A673 (cell line): ENCODE data around the gene ECEL1. TPM values are rescaled to one million over a fixed set of nuclear protein-coding genes. Genes with fewer than 3 reads are reported as not detected.
"Not testable (repeated sequence)": the region's sequence is repeated elsewhere in the genome, so short reads cannot be mapped to it uniquely, and the experiment has no call there.

ENCODE experiments used
- BruUV-seq: library from RNA; stranded (reverse); fragments of 400-500 nt; replicated peaks from 2 replicates; lab custom pipeline; 2021; lab: Mats Ljungman, UMichigan
- CTCF ChIA-PET: fragments of 300-600 bp; sonication (Branson Sonifier 250); formaldehyde crosslinking; loops from one replicate; lab custom pipeline; 2022; ENCODE audit warnings: antibody characterized with exemption; lab: Charles Lee
- POLR2A ChIA-PET: fragments of 300-600 bp; sonication (Branson Sonifier 250); formaldehyde crosslinking; loops from one replicate; lab custom pipeline; 2022; ENCODE audit warnings: antibody characterized with exemption; ENCODE audit not compliant: low non-redundant PET; lab: Charles Lee
- DNase-seq: peaks from one replicate; pipeline ENCODE4 v3.0.0-alpha.2; 2015; ENCODE audit warnings: low spot score
- H3K27ac ChIP-seq: fragments of 200-600 bp; sonication (generic); 2 replicates; pipeline ENCODE4 v1.5.1; 2016; ENCODE audit warnings: mixed run types, low read depth, mild to moderate bottlenecking, mixed read lengths, antibody characterized with exemption, low read length; ENCODE audit not compliant: poor library complexity, severe bottlenecking
- H3K27me3 ChIP-seq: fragments of 200-600 bp; sonication (generic); replicated peaks from 2 replicates; pipeline ENCODE4 v1.6.1; 2017; ENCODE audit warnings: mixed run types, low read depth, mild to moderate bottlenecking, mixed read lengths, antibody characterized with exemption, low read length; ENCODE audit not compliant: insufficient read depth, poor library complexity
- H3K36me3 ChIP-seq: fragments of 200-600 bp; sonication (generic); 2 replicates; pipeline ENCODE4 v1.6.1; 2016; ENCODE audit warnings: mixed run types, mild to moderate bottlenecking, mixed read lengths, antibody characterized with exemption, low read length; ENCODE audit not compliant: insufficient read depth, poor library complexity, severe bottlenecking
- H3K4me1 ChIP-seq: fragments of 200-600 bp; sonication (generic); 2 replicates; pipeline ENCODE4 v1.6.1; 2017; ENCODE audit warnings: mixed run types, mild to moderate bottlenecking, mixed read lengths, antibody characterized with exemption, low read length; ENCODE audit not compliant: insufficient read depth, poor library complexity, severe bottlenecking
- H3K4me3 ChIP-seq: fragments of 200-600 bp; sonication (generic); 2 replicates; pipeline ENCODE4 v1.5.1; 2016; ENCODE audit warnings: low read depth, mixed run types, mild to moderate bottlenecking, mixed read lengths, low read length; ENCODE audit not compliant: poor library complexity, severe bottlenecking
- H3K9me3 ChIP-seq: fragments of 200-600 bp; sonication (generic); 2 replicates; pipeline ENCODE4 v1.6.1; 2016; ENCODE audit warnings: mixed run types, low read depth, mild to moderate bottlenecking, mixed read lengths, antibody characterized with exemption, low read length; ENCODE audit not compliant: poor library complexity, severe bottlenecking
- CTCF ChIP-seq: fragments of 300-800, 200-600 bp; sonication (generic); conservative IDR thresholded peaks from 2 replicates; pipeline ENCODE4 v1.5.1; 2017; ENCODE audit warnings: low read depth, mild to moderate bottlenecking, antibody characterized with exemption, low read length, moderate library complexity, mixed read lengths
- EZH2 ChIP-seq: fragments of 200-600 bp; sonication (generic); IDR thresholded peaks from 2 replicates; pipeline ENCODE4 v1.6.1; 2017; ENCODE audit warnings: borderline replicate concordance, low read depth, mild to moderate bottlenecking, mixed read lengths, antibody characterized with exemption, low read length; ENCODE audit not compliant: poor library complexity, severe bottlenecking
- intact Hi-C: fragments of 100-400 bp; cut with micrococcal nuclease; formaldehyde crosslinking; loops from one replicate; pipeline ENCODE4 v1.10.0; 2022; ENCODE audit not compliant: unreplicated experiment
- total RNA-seq: library from RNA; stranded (reverse); gene quantifications from 2 replicates; pipeline ENCODE4 v1.2.3, GENCODE V29; 2021

The ECEL1 gene
- total RNA-seq, 1 experiment from 2014 or later: 0.19 TPM

- intact Hi-C loops: no loop called here
- Histone ChIP-seq H3K4me1 (no peaks in the 10 kb centered on the region), H3K4me3 (no peak within 1 kb of the TSS), H3K36me3 (no peaks in the 10 kb centered on the region), H3K27ac (no peak within 1 kb of the TSS), H3K9me3 (no peaks in the 10 kb centered on the region), H3K27me3 (peaks cover 22% of the 10 kb centered on the region)
- TF ChIP-seq EZH2 (no peak), CTCF (no peak)
- ChIA-PET POLR2A (no interaction called here), CTCF (no interaction called here)
- no peak for DNase-seq
- BruUV-seq: no TSS peak
Observed at GRCh38 chr2:232455426-232456255, 32.0 kb downstream of the ECEL1 start, which contains the start of gene ALPI. TSS of gene ALPI (plus strand) at chr2:232456153. CDS start at chr2:232456200, 47 bp downstream.

GRCh38 chr2:232454630-232455029 lies 33.0 kb downstream of the ECEL1 start:
- Histone ChIP-seq H3K4me1 (no peaks in the 10 kb centered on the region), H3K4me3 (no peak overlapping the region), H3K9me3 (no peaks in the 10 kb centered on the region), H3K36me3 (no peaks in the 10 kb centered on the region), H3K27me3 (peaks cover 16% of the 10 kb centered on the region), H3K27ac (no peak overlapping the region)
- CTCF ChIA-PET: no interaction called here
- TF ChIP-seq CTCF: no peak
- TF ChIP-seq EZH2: no peak
- no peak for DNase-seq
- intact Hi-C loops: no loop called here
- BruUV-seq: no TSS peak
- POLR2A ChIA-PET: no interaction called here

GRCh38 chr2:232451645-232452044 lies 36.0 kb downstream of the ECEL1 start:
- BruUV-seq: not testable (repeated sequence)

More at GRCh38 chr2:232451645-232452044, 36.0 kb downstream of the ECEL1 start:
- H3K27ac ChIP-seq, H3K4me1 ChIP-seq, H3K27me3 ChIP-seq, CTCF ChIA-PET, H3K9me3 ChIP-seq, intact Hi-C loops, H3K36me3 ChIP-seq, DNase-seq, H3K4me3 ChIP-seq, POLR2A ChIA-PET: not testable (repeated sequence)
